ENCODE results near the gene KMT2C.
"Not testable (repeated sequence)": the region's sequence is repeated elsewhere in the genome, so short reads cannot be mapped to it uniquely, and the experiment has no call there.

The KMT2C gene

GRCh38 chr7:152435384-152436110, at the start of gene KMT2C:
Gene KMT2C (minus strand): TSS chr7:152436003. CDS start chr7:152435786, 217 bp downstream.
- peak in 1 of 2 donors; percentile 26 for DNase-seq (ENCODE audit: low read depth in 2 of 2)

- DNase-seq (ENCODE audit: low read depth in 2 of 2), result no peak
Observed at GRCh38 chr7:152481082-152481481, 45.3 kb upstream of the KMT2C start.

DNA sequence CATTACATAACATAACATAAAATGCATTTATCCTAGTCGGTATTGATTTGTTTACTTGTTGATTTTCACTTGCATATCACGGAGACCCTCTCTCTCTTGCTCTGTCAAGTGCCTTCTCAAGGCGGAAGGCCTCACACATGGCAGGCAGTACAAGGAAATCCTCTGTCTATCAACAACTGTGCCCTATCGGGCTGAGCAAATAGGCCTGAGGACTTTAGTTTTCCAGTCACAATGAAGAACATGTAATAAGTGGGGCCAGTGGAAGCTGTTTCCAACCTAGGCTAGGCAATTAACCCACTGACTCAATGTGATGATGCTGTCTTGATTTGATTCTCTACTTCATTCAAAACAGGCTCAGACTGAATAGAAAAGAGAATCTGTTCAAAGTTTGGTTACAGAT, 44.9 kb upstream of the KMT2C start:
- no peak for DNase-seq (ENCODE audit: low read depth in 2 of 2)

- no peak for DNase-seq (ENCODE audit: low read depth in 2 of 2)
Observed at GRCh38 chr7:152479595-152479994, 43.8 kb upstream of the KMT2C start.

DNA sequence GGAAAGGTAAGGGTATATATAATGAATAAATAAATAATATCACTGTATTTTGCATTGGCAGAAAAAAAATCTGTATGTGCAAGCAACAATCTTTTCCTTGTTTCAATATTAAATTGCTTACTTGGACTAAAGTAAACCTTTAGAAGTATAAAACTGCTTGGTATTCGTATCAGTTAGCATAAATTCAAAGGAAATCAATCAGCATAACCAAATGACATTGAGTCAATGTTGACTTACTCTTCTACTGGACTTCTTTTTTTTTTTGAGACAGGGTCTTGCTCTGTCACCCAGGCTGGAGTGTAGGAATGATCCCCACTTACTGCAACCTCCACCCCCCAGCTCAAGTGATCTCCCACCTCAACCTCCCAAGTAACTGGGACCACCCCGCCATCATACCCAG, 42.3 kb upstream of the KMT2C start:
- no peak for DNase-seq (ENCODE audit: low read depth in 2 of 2)

- DNase-seq (ENCODE audit: low read depth in 2 of 2), result no peak
Observed at GRCh38 chr7:152477079-152477478, 41.3 kb upstream of the KMT2C start.

DNA sequence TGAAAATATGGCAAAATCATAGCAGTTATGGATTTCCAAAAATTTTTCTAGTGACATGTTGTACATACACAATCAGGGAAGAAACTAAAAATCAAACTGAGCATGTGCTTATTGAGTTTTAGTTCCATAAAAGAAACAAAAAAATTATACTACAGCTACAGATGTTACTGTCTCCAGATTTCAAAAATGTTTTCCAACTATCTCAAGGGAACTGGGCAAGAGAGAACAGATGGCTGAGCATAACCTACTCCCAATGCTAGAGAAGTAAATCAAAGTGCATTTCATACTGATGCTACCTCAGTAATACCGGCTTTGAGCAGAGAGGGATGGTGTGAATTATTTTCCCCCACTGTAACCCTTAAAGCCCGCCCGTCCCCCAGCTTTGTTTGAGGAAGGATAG, 40.7 kb upstream of the KMT2C start:
- DNase-seq (ENCODE audit: low read depth in 2 of 2), result no peak

- not testable (repeated sequence) for DNase-seq (ENCODE audit: low read depth in 2 of 2)
Observed at GRCh38 chr7:152471023-152471620, 35.3 kb upstream of the KMT2C start.

- DNase-seq (ENCODE audit: low read depth in 2 of 2), result not testable (repeated sequence)
Observed at GRCh38 chr7:152470251-152471022, 34.6 kb upstream of the KMT2C start.

- DNase-seq (ENCODE audit: low read depth in 2 of 2), result not testable (repeated sequence)
Observed at GRCh38 chr7:152469576-152469975, 33.8 kb upstream of the KMT2C start.

- no peak for DNase-seq (ENCODE audit: low read depth in 2 of 2)
Observed at GRCh38 chr7:152467225-152467624, 31.4 kb upstream of the KMT2C start.

DNA sequence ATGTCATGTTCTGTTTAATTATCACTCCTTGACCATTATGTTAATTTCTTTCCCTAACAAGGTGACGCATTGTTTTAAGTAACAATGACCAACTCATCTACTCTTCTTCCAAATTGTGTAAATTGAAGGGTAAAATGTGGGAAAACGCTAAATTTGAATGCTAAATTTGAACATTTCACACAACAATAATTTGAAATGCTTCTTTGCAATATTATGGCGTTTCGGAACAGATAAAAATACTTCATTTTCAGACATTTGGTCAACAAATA, 29.2 kb upstream of the KMT2C start:
- no peak for DNase-seq (ENCODE audit: low read depth in 2 of 2)

DNA sequence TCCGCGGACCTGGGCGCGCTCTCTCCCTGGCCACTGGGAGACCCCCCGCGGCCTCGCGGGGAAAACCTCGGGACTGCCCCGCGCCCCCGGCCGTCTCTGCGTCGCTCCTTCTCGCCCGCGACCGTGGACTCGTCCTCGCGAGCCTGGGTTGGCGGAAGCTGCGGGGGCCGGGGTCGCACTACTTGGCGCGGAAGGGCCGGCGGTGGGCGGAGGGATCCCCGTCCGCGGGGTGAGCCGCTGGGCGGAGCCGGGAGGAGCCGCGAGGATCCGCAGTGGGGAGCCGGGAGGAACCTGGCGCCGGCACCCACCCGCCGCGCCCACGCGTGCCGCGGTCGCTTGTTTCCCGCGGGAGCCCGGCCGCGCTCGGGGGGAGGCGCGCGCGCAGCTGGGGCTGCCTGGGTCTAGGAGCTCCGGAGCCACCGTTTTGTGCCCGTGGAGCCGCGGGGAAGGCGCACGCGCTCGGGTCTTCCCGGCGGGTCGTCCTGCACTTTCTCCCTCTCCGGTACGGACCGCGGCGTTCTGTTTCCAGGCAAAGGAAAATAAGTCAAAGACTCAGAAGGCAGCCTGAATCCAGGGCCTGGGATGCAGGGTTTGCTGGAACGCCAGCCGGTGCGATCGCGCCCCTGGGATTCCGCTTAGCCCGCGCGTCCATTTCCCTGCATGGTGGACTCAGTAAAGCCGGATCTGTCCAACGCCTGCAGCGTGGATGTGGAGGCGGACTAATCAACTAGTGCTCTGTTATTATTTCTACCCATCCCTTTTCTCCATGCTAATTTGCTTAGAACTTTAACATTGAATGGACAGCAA, 28.7 kb upstream of the KMT2C start:
- peak; percentile 38 to 46 for DNase-seq (ENCODE audit: low read depth in 2 of 2)

- DNase-seq (ENCODE audit: low read depth in 2 of 2), result peak; percentile 100
Observed at GRCh38 chr7:152463709-152464311, 28.0 kb upstream of the KMT2C start.

- no peak for DNase-seq (ENCODE audit: low read depth in 2 of 2)
Observed at GRCh38 chr7:152462995-152463708, 27.3 kb upstream of the KMT2C start.

GRCh38 chr7:152459724-152460251, 24.0 kb upstream of the KMT2C start:
- no peak for DNase-seq (ENCODE audit: low read depth in 2 of 2)

- DNase-seq (ENCODE audit: low read depth in 2 of 2), result no peak
Observed at GRCh38 chr7:152451356-152451755, 15.6 kb upstream of the KMT2C start.

- not testable (repeated sequence) for DNase-seq (ENCODE audit: low read depth in 2 of 2)
Observed at GRCh38 chr7:152445386-152446008, 9.7 kb upstream of the KMT2C start.

- no peak for DNase-seq (ENCODE audit: low read depth in 2 of 2)
Observed at GRCh38 chr7:152443586-152443985, 7.8 kb upstream of the KMT2C start.

DNA sequence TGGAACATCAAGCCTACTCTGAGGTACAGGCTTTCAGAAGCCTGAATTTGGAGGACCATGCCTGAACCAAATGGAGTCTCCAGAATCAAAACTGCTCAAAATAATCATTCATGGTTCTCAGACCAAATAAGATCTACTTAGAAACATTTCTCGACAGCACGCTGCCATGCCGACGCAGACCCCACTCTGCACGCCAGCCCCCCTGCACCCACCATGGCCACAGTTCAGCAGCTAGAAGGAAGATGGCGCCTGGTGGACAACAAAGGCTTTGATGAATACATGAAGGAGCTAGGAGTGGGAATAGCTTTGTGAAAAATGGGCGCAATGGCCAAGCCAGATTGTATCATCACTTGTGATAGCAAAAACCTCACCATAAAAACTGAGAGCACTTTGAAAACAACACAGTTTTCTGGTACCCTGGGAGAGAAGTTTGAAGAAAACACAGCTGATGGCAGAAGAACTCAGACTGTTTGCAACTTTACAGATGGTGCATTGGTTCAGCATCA, 6.6 kb upstream of the KMT2C start:
- no peak for DNase-seq (ENCODE audit: low read depth in 2 of 2)
